ENCODE measurements around the gene PCGF1.
"Not testable (repeated sequence)": the region's sequence is repeated elsewhere in the genome, so short reads cannot be mapped to it uniquely, and the experiment has no call there.

Gene PCGF1

GRCh38 chr2:74489906-74490305 is 17.6 kb downstream of the PCGF1 start:
- Histone ChIP-seq H3K36me3 (ENCODE audit: insufficient read depth, low read length) (0 out of 2 replicates have a peak, but pooled peaks cover 9% of the 10 kb centered on the region), H3K9ac (ENCODE audit: low read depth, low read length) (no peak overlapping the region), H3K9me3 (ENCODE audit: control insufficient read depth, insufficient read depth, low read length) (no peaks in the 10 kb centered on the region), H3K4me1 (ENCODE audit: insufficient read depth, low read length) (no peaks in the 10 kb centered on the region)

- no peaks in the 10 kb centered on the region for H3K4me1 ChIP-seq (ENCODE audit: insufficient read depth, low read length)
- no peak overlapping the region for H3K9ac ChIP-seq (ENCODE audit: low read depth, low read length)
- H3K9me3 ChIP-seq (ENCODE audit: control insufficient read depth, insufficient read depth, low read length) = no peaks in the 10 kb centered on the region
- 0 out of 2 replicates have a peak, but pooled peaks cover 9% of the 10 kb centered on the region for H3K36me3 ChIP-seq (ENCODE audit: insufficient read depth, low read length)
Observed at GRCh38 chr2:74488643-74489481, 18.6 kb downstream of the PCGF1 start.

GRCh38 chr2:74486141-74486540 is 21.4 kb downstream of the PCGF1 start:
- Histone ChIP-seq H3K9ac (ENCODE audit: low read depth, low read length) (no peak overlapping the region), H3K4me1 (ENCODE audit: insufficient read depth, low read length) (no peaks in the 10 kb centered on the region), H3K36me3 (ENCODE audit: insufficient read depth, low read length) (no peaks in the 10 kb centered on the region), H3K9me3 (ENCODE audit: control insufficient read depth, insufficient read depth, low read length) (no peaks in the 10 kb centered on the region)

GRCh38 chr2:74483675-74484164 is 23.8 kb downstream of the PCGF1 start:
- not testable (repeated sequence) for H3K36me3 ChIP-seq (ENCODE audit: insufficient read depth, low read length); H3K4me1 ChIP-seq (ENCODE audit: insufficient read depth, low read length); H3K9me3 ChIP-seq (ENCODE audit: control insufficient read depth, insufficient read depth, low read length)
- H3K9ac ChIP-seq (ENCODE audit: low read depth, low read length) = peak overlapping the region; percentile 99; the same call in 1 of the 2 replicates

- H3K9me3 ChIP-seq (ENCODE audit: control insufficient read depth, insufficient read depth, low read length) = no peaks in the 10 kb centered on the region
- H3K9ac ChIP-seq (ENCODE audit: low read depth, low read length) = peak within 1 kb of the TSS; percentile 99
- no peaks in the 10 kb centered on the region; the same call in 1 of the 2 replicates for H3K36me3 ChIP-seq (ENCODE audit: insufficient read depth, low read length)
- H3K4me1 ChIP-seq (ENCODE audit: insufficient read depth, low read length) = no peaks in the 10 kb centered on the region
Observed at GRCh38 chr2:74482801-74483674, 24.5 kb downstream of the PCGF1 start, which contains the start of the genes CCDC142 and TTC31. Gene CCDC142, minus strand, starts transcription at chr2:74482998. Its CDS starts 161 bp downstream, at chr2:74482837. Gene TTC31, plus strand, starts transcription at chr2:74483081. Its CDS starts 15 bp downstream, at chr2:74483096.

- Histone ChIP-seq H3K9ac (ENCODE audit: low read depth, low read length) (peak overlapping the region; percentile 99), H3K9me3 (ENCODE audit: control insufficient read depth, insufficient read depth, low read length) (no peaks in the 10 kb centered on the region), H3K4me1 (ENCODE audit: insufficient read depth, low read length) (no peaks in the 10 kb centered on the region), H3K36me3 (ENCODE audit: insufficient read depth, low read length) (no peaks in the 10 kb centered on the region; the same call in 1 of the 2 replicates)
Observed at GRCh38 chr2:74481961-74482800, 25.3 kb downstream of the PCGF1 start.

GRCh38 chr2:74481431-74481830 is 26.1 kb downstream of the PCGF1 start:
- Histone ChIP-seq H3K36me3 (ENCODE audit: insufficient read depth, low read length) (no peaks in the 10 kb centered on the region; the same call in 1 of the 2 replicates), H3K4me1 (ENCODE audit: insufficient read depth, low read length) (no peaks in the 10 kb centered on the region), H3K9ac (ENCODE audit: low read depth, low read length) (peak overlapping the region; percentile 99), H3K9me3 (ENCODE audit: control insufficient read depth, insufficient read depth, low read length) (no peaks in the 10 kb centered on the region)

- no peaks in the 10 kb centered on the region; the same call in none of the 2 replicates for H3K36me3 ChIP-seq (ENCODE audit: insufficient read depth, low read length)
- no peaks in the 10 kb centered on the region for H3K4me1 ChIP-seq (ENCODE audit: insufficient read depth, low read length)
- H3K9ac ChIP-seq (ENCODE audit: low read depth, low read length) = no peak overlapping the region
- H3K9me3 ChIP-seq (ENCODE audit: control insufficient read depth, insufficient read depth, low read length) = no peaks in the 10 kb centered on the region
Observed at GRCh38 chr2:74474899-74475298, 32.6 kb downstream of the PCGF1 start.

- H3K4me1 ChIP-seq (ENCODE audit: insufficient read depth, low read length) = no peaks in the 10 kb centered on the region
- no peaks in the 10 kb centered on the region for H3K9me3 ChIP-seq (ENCODE audit: control insufficient read depth, insufficient read depth, low read length)
Observed at GRCh38 chr2:74474481-74474880, 33.0 kb downstream of the PCGF1 start.

GRCh38 chr2:74472945-74473258 is 34.6 kb downstream of the PCGF1 start:
- Histone ChIP-seq H3K4me1 (ENCODE audit: insufficient read depth, low read length) (no peaks in the 10 kb centered on the region), H3K9ac (ENCODE audit: low read depth, low read length) (peak overlapping the region; percentile 78), H3K9me3 (ENCODE audit: control insufficient read depth, insufficient read depth, low read length) (no peaks in the 10 kb centered on the region), H3K36me3 (ENCODE audit: insufficient read depth, low read length) (no peaks in the 10 kb centered on the region; the same call in 1 of the 2 replicates)

More at GRCh38 chr2:74474481-74474880, 33.0 kb downstream of the PCGF1 start:
- no peak overlapping the region for H3K9ac ChIP-seq (ENCODE audit: low read depth, low read length)
- H3K36me3 ChIP-seq (ENCODE audit: insufficient read depth, low read length) = no peaks in the 10 kb centered on the region; the same call in none of the 2 replicates

- Histone ChIP-seq H3K4me1 (ENCODE audit: insufficient read depth, low read length) (no peaks in the 10 kb centered on the region), H3K9me3 (ENCODE audit: control insufficient read depth, insufficient read depth, low read length) (no peaks in the 10 kb centered on the region), H3K9ac (ENCODE audit: low read depth, low read length) (peak within 1 kb of the TSS; percentile 78), H3K36me3 (ENCODE audit: insufficient read depth, low read length) (no peaks in the 10 kb centered on the region; the same call in 1 of the 2 replicates)
Observed at GRCh38 chr2:74472086-74472944, 35.2 kb downstream of the PCGF1 start, which contains the start of gene MRPL53. Gene MRPL53, minus strand, starts transcription at chr2:74472680. Its CDS starts 20 bp downstream, at chr2:74472660.

GRCh38 chr2:74471332-74472065 is 36.0 kb downstream of the PCGF1 start:
- Histone ChIP-seq H3K36me3 (ENCODE audit: insufficient read depth, low read length) (no peaks in the 10 kb centered on the region; the same call in 1 of the 2 replicates), H3K4me1 (ENCODE audit: insufficient read depth, low read length) (no peaks in the 10 kb centered on the region), H3K9me3 (ENCODE audit: control insufficient read depth, insufficient read depth, low read length) (no peaks in the 10 kb centered on the region), H3K9ac (ENCODE audit: low read depth, low read length) (peak overlapping the region; percentile 78)
